OCI-LY1 (cell line): Measurements from ENCODE around the gene ARG1.

ENCODE experiments used
- H2AFZ ChIP-seq: fragments of 200-600 bp; sonication (generic), shearing (Covaris generic); 2 replicates; pipeline ENCODE4 v1.6.0; 2014; ENCODE audit warnings: antibody characterized with exemption, mild to moderate bottlenecking, low read length
- H3F3A ChIP-seq: fragments of 200-600 bp; sonication (generic), shearing (Covaris generic); 2 replicates; pipeline ENCODE4 v1.6.0; 2014; ENCODE audit warnings: mild to moderate bottlenecking, antibody characterized with exemption, low read length, moderate library complexity; ENCODE audit not compliant: insufficient read depth
- H3K27ac ChIP-seq: fragments of 200-600 bp; sonication (generic); 2 replicates; pipeline ENCODE4 v1.5.1; 2014; ENCODE audit warnings: low read length, mixed run types, mild to moderate bottlenecking, low read depth; ENCODE audit not compliant: poor library complexity, severe bottlenecking
- H3K27me3 ChIP-seq: fragments of 200-600 bp; sonication (generic); 2 replicates; pipeline ENCODE4 v1.6.0; 2014; ENCODE audit warnings: antibody characterized with exemption, mild to moderate bottlenecking, low read length, moderate library complexity; ENCODE audit not compliant: insufficient read depth
- H3K36me3 ChIP-seq: fragments of 200-600 bp; sonication (generic); 2 replicates; pipeline ENCODE4 v1.6.1; 2014; ENCODE audit warnings: mild to moderate bottlenecking, antibody characterized with exemption, low read length, moderate library complexity, mixed read lengths; ENCODE audit not compliant: insufficient read depth
- H3K4me1 ChIP-seq: fragments of 200-600 bp; sonication (generic); 2 replicates; pipeline ENCODE4 v1.5.1; 2014; ENCODE audit warnings: mild to moderate bottlenecking, low read length, moderate library complexity; ENCODE audit not compliant: insufficient read depth, severe bottlenecking
- H3K4me2 ChIP-seq: fragments of 200-600 bp; sonication (generic), shearing (Covaris generic); 2 replicates; pipeline ENCODE4 v1.6.1; 2014; ENCODE audit warnings: low read length
- H3K4me3 ChIP-seq: fragments of 200-600 bp; sonication (generic); 2 replicates; pipeline ENCODE4 v1.5.1; 2014; ENCODE audit warnings: low read length, low read depth, mild to moderate bottlenecking, mixed read lengths; ENCODE audit not compliant: poor library complexity, severe bottlenecking
- H3K79me2 ChIP-seq: fragments of 200-600 bp; shearing (Covaris generic); 2 replicates; pipeline ENCODE4 v1.6.1; 2016; ENCODE audit warnings: mixed run types, low read length, mixed read lengths; ENCODE audit not compliant: insufficient read depth
- H3K9ac ChIP-seq: fragments of 200-600 bp; sonication (generic), shearing (Covaris generic); 2 replicates; pipeline ENCODE4 v1.6.1; 2014; ENCODE audit warnings: mild to moderate bottlenecking, low read length, mixed read lengths
- H3K9me2 ChIP-seq: fragments of 200-600 bp; sonication (generic), shearing (Covaris generic); 2 replicates; pipeline ENCODE4 v1.6.1; 2014; ENCODE audit warnings: low read depth, mild to moderate bottlenecking, low read length, mixed read lengths
- H3K9me3 ChIP-seq: fragments of 200-600 bp; shearing (Covaris generic); 2 replicates; pipeline ENCODE4 v1.6.1; 2014; ENCODE audit warnings: low read length, mixed read lengths
- H4K20me1 ChIP-seq: fragments of 200-600 bp; sonication (generic), shearing (Covaris generic); 2 replicates; pipeline ENCODE4 v1.6.0; 2016; ENCODE audit warnings: mild to moderate bottlenecking, low read length; ENCODE audit not compliant: insufficient read depth
- EZH2 ChIP-seq: fragments of 200-600 bp; sonication (generic), shearing (Covaris generic); IDR thresholded peaks from 2 replicates; pipeline ENCODE4 v1.8.0; 2017; ENCODE audit warnings: borderline replicate concordance, mixed run types, mild to moderate bottlenecking, antibody characterized with exemption, low read length, moderate library complexity, mixed read lengths
- TF ChIP-seq, protein P1 (sequence below): fragments of 200-600 bp; sonication (generic), shearing (Covaris generic); IDR thresholded peaks from 2 replicates; pipeline ENCODE4 v1.5.1; 2017; ENCODE audit warnings: mild to moderate bottlenecking, antibody characterized with exemption, low read length, moderate library complexity, mixed read lengths

The ARG1 gene

GRCh38 chr6:131597446-131597845 is 24.4 kb downstream of the ARG1 start:
- Histone ChIP-seq H3F3A (no peaks in the 10 kb centered on the region), H3K36me3 (peaks cover 88% of the 10 kb centered on the region), H3K9ac (no peak overlapping the region)

GRCh38 chr6:131600716-131601115 is 27.7 kb downstream of the ARG1 start:
- no peaks in the 10 kb centered on the region for H3K79me2 ChIP-seq
- H3K4me3 ChIP-seq: no peak overlapping the region
- no peaks in the 10 kb centered on the region for H3K9me2 ChIP-seq
- no peaks in the 10 kb centered on the region for H3K27me3 ChIP-seq
- H3K36me3 ChIP-seq: peaks cover 79% of the 10 kb centered on the region
- no peaks in the 10 kb centered on the region for H3K4me1 ChIP-seq
- H3K9me3 ChIP-seq: no peaks in the 10 kb centered on the region
- H2AFZ ChIP-seq: no peak overlapping the region
- no peak overlapping the region for H3K4me2 ChIP-seq
- TF ChIP-seq, protein P1, sequence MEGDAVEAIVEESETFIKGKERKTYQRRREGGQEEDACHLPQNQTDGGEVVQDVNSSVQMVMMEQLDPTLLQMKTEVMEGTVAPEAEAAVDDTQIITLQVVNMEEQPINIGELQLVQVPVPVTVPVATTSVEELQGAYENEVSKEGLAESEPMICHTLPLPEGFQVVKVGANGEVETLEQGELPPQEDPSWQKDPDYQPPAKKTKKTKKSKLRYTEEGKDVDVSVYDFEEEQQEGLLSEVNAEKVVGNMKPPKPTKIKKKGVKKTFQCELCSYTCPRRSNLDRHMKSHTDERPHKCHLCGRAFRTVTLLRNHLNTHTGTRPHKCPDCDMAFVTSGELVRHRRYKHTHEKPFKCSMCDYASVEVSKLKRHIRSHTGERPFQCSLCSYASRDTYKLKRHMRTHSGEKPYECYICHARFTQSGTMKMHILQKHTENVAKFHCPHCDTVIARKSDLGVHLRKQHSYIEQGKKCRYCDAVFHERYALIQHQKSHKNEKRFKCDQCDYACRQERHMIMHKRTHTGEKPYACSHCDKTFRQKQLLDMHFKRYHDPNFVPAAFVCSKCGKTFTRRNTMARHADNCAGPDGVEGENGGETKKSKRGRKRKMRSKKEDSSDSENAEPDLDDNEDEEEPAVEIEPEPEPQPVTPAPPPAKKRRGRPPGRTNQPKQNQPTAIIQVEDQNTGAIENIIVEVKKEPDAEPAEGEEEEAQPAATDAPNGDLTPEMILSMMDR: no peak
- no peak for TF ChIP-seq EZH2
- H4K20me1 ChIP-seq: no peaks in the 10 kb centered on the region
- no peaks in the 10 kb centered on the region for H3F3A ChIP-seq
- H3K27ac ChIP-seq: no peak overlapping the region
- no peak overlapping the region for H3K9ac ChIP-seq

More at GRCh38 chr6:131597446-131597845, 24.4 kb downstream of the ARG1 start:
- Histone ChIP-seq H3K4me2 (no peak overlapping the region), H3K27ac (no peak overlapping the region), H3K79me2 (no peaks in the 10 kb centered on the region), H3K9me3 (no peaks in the 10 kb centered on the region), H4K20me1 (no peaks in the 10 kb centered on the region), H3K9me2 (no peaks in the 10 kb centered on the region), H2AFZ (no peak overlapping the region), H3K27me3 (no peaks in the 10 kb centered on the region), H3K4me1 (no peaks in the 10 kb centered on the region), H3K4me3 (no peak overlapping the region)
- no peak for TF ChIP-seq EZH2
- TF ChIP-seq, protein P1: peak; percentile 22; the same call in 1 of the 2 replicates

DNA sequence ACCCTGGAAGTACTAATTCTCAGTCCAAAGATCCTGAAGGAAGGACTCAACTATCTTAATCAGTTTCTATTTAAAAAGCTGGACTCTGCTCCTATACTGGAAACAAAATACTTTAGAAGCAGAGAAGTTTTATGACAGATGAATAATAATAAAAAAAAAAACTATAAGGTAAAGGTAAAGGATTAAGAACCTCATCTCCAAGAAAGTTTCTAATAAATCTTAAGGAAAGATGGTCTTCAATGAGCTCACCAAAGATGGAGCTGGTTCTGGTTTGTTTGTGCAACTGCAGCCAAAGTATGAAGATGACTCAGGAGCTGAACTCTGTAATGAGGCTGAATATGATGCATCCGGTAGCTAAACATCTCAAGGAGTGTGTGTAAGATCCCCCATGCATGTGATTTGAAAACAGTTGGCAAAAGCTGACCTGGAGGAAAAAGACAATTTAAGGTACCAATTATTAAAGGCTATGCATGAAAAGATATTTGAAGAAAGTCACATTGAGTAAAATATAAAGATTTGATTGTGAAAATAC is 29.8 kb downstream of the ARG1 start:
- no peaks in the 10 kb centered on the region for H3K79me2 ChIP-seq
- no peaks in the 10 kb centered on the region for H3K9me3 ChIP-seq
- H4K20me1 ChIP-seq: no peaks in the 10 kb centered on the region
- H3K36me3 ChIP-seq: peaks cover 73% of the 10 kb centered on the region
- no peaks in the 10 kb centered on the region for H3K27me3 ChIP-seq
- H3F3A ChIP-seq: no peaks in the 10 kb centered on the region
- no peak overlapping the region for H3K4me3 ChIP-seq
- no peaks in the 10 kb centered on the region for H3K9me2 ChIP-seq
- H3K4me2 ChIP-seq: no peak overlapping the region
- no peak for TF ChIP-seq EZH2
- TF ChIP-seq, protein P1: no peak
- H3K9ac ChIP-seq: no peak overlapping the region
- no peak overlapping the region for H3K27ac ChIP-seq
- no peaks in the 10 kb centered on the region for H3K4me1 ChIP-seq
- H2AFZ ChIP-seq: no peak overlapping the region
